Caco-2 (cell line): ENCODE measurements around the gene IMMP2L. TPM values are rescaled to one million over a fixed set of nuclear protein-coding genes. Genes with fewer than 3 reads are reported as not detected.

Experiments
- BruUV-seq: library from RNA; stranded (reverse); fragments of 400-500 nt; replicated peaks from 2 replicates; lab custom pipeline; 2021; lab: Mats Ljungman, UMichigan
- CTCF ChIA-PET: fragments of 300-600 bp; sonication (Branson Sonifier 250); formaldehyde crosslinking; loops from one replicate; lab custom pipeline; 2022; ENCODE audit warnings: antibody characterized with exemption; lab: Charles Lee
- POLR2A ChIA-PET: fragments of 300-600 bp; sonication (Branson Sonifier 250); formaldehyde crosslinking; loops from one replicate; lab custom pipeline; 2022; ENCODE audit warnings: antibody characterized with exemption; lab: Charles Lee
- DNase-seq, 2 experiments: peaks; one replicate each; pipeline versions ENCODE4 v3.0.0 to v3.0.0-alpha.2; 2020 to 2022
- H3K27me3 ChIP-seq: replicated peaks from 2 replicates; pipeline ENCODE4 v1.6.0; 2011; ENCODE audit warnings: low read length; ENCODE audit not compliant: control insufficient read depth, insufficient read depth
- H3K36me3 ChIP-seq: 2 replicates; pipeline ENCODE4 v1.5.1; 2011; ENCODE audit warnings: low read length; ENCODE audit not compliant: control insufficient read depth, insufficient read depth
- H3K4me1 ChIP-seq: fragments of 250-450 bp; sonication (Bioruptor Pico); 2 replicates; pipeline ENCODE4 v1.5.1; 2020; ENCODE audit warnings: mild to moderate bottlenecking
- H3K4me3 ChIP-seq: 2 replicates; pipeline ENCODE4 v1.5.1; 2011; ENCODE audit warnings: low read depth, mild to moderate bottlenecking, control low read depth, low read length
- H3K9me3 ChIP-seq: fragments of 250-450 bp; sonication (Bioruptor Pico); 2 replicates; pipeline ENCODE4 v1.5.1; 2020; ENCODE audit warnings: mild to moderate bottlenecking, moderate library complexity
- H3K27ac Mint-ChIP-seq: one replicate; pipeline ENCODE4 v1.8.0; 2022; ENCODE audit warnings: mixed read lengths; ENCODE audit not compliant: unreplicated experiment
- H3K27me3 Mint-ChIP-seq: one replicate; pipeline ENCODE4 v1.8.0; 2022; ENCODE audit warnings: mixed read lengths; ENCODE audit not compliant: insufficient read depth, unreplicated experiment
- H3K36me3 Mint-ChIP-seq: one replicate; pipeline ENCODE4 v1.8.0; 2022; ENCODE audit warnings: mild to moderate bottlenecking, mixed read lengths; ENCODE audit not compliant: insufficient read depth, unreplicated experiment
- H3K4me1 Mint-ChIP-seq: one replicate; pipeline ENCODE4 v1.8.0; 2022; ENCODE audit warnings: low read depth, mixed read lengths; ENCODE audit not compliant: unreplicated experiment
- H3K4me3 Mint-ChIP-seq: one replicate; pipeline ENCODE4 v1.8.0; 2022; ENCODE audit warnings: mild to moderate bottlenecking, moderate library complexity, mixed read lengths; ENCODE audit not compliant: unreplicated experiment
- H3K9me3 Mint-ChIP-seq: one replicate; pipeline ENCODE4 v1.8.0; 2022; ENCODE audit warnings: mixed read lengths; ENCODE audit not compliant: unreplicated experiment
- intact Hi-C: fragments of 100-400 bp; cut with micrococcal nuclease; formaldehyde crosslinking; loops from one replicate; pipeline ENCODE4 v1.10.0; 2022; ENCODE audit not compliant: unreplicated experiment
- total RNA-seq: library from RNA; stranded (reverse); gene quantifications from 2 replicates; pipeline ENCODE4 v1.2.3, GENCODE V29; 2022
- TF ChIP-seq, protein P1 (sequence below), 2 experiments: fragments of 200-600 bp in 1 of 2; IDR thresholded peaks; 1 replicate in 1 of 2; 2 replicates in 1 of 2; pipeline versions ENCODE4 v1.5.1 to v1.8.0; 2011 to 2022; ENCODE audit warnings: antibody characterized with exemption in 1 of 2, control low read depth in 1 of 2, inconsistent platforms in 1 of 2, low read depth in 1 of 2, low read length in 1 of 2, mild to moderate bottlenecking in 1 of 2, moderate library complexity in 1 of 2; ENCODE audit not compliant: insufficient read depth in 1 of 2, severe bottlenecking in 1 of 2, unreplicated experiment in 1 of 2

The IMMP2L gene
- total RNA-seq, 1 experiment from 2014 or later: 9.5 TPM

DNA sequence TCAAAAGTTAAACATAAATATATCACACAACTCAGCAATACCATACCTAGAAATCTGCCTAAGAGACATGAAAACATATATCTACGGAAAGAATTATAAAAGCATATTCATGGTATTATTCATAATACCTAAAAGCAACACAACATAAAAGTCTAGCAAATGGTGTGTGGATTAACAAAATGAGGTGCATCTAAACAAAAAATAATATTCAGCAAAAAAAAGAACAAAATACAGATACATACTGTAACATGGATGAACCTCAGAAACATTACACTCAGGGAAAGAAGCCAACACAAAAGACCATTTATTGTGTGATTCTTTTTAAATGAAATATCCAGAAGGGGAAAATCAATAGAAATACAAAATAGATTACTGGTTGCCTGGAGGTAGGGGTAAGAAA is 155.0 kb downstream of the IMMP2L start:
- Mint-ChIP-seq H3K4me3 (no peak overlapping the region), H3K27me3 (no peaks in the 10 kb centered on the region), H3K4me1 (peaks cover 9% of the 10 kb centered on the region), H3K9me3 (no peaks in the 10 kb centered on the region), H3K36me3 (no peaks in the 10 kb centered on the region), H3K27ac (no peak overlapping the region)
- Histone ChIP-seq H3K4me1 (no peaks in the 10 kb centered on the region), H3K9me3 (no peaks in the 10 kb centered on the region), H3K4me3 (no peak overlapping the region), H3K36me3 (no peaks in the 10 kb centered on the region), H3K27me3 (no peaks in the 10 kb centered on the region)
- no TSS peak for BruUV-seq
- intact Hi-C loops: no loop called here
- DNase-seq: no peak
- ChIA-PET POLR2A (no interaction called here), CTCF (no interaction called here)
- TF ChIP-seq, protein P1, sequence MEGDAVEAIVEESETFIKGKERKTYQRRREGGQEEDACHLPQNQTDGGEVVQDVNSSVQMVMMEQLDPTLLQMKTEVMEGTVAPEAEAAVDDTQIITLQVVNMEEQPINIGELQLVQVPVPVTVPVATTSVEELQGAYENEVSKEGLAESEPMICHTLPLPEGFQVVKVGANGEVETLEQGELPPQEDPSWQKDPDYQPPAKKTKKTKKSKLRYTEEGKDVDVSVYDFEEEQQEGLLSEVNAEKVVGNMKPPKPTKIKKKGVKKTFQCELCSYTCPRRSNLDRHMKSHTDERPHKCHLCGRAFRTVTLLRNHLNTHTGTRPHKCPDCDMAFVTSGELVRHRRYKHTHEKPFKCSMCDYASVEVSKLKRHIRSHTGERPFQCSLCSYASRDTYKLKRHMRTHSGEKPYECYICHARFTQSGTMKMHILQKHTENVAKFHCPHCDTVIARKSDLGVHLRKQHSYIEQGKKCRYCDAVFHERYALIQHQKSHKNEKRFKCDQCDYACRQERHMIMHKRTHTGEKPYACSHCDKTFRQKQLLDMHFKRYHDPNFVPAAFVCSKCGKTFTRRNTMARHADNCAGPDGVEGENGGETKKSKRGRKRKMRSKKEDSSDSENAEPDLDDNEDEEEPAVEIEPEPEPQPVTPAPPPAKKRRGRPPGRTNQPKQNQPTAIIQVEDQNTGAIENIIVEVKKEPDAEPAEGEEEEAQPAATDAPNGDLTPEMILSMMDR (IDR thresholded peaks at IDR 0.05; ENCODE audit: insufficient read depth in 1 of 2, low read depth in 1 of 2, low read length in 1 of 2, severe bottlenecking in 1 of 2, unreplicated experiment in 1 of 2): no peak

DNA sequence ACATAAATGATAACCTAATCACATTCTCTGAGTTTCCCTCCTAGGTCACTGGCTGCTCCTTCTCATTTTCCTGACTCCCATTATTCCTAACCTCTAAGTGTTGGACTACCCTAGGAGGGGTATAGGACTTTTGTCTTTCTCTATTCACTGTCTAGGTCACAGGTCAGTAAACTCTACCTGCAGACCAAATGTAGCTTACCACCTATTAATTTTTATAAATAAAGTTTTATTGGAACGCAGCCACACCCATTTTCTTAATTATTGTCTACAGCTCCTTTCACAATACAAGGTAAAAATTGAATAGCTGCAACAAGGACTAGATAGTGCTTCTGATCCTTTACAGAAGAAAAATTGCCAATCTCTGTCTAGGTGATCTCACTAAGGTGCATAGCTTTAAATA is 156.7 kb downstream of the IMMP2L start:
- Mint-ChIP-seq H3K4me3 (no peak overlapping the region), H3K36me3 (no peaks in the 10 kb centered on the region)
- BruUV-seq: no TSS peak

DNA sequence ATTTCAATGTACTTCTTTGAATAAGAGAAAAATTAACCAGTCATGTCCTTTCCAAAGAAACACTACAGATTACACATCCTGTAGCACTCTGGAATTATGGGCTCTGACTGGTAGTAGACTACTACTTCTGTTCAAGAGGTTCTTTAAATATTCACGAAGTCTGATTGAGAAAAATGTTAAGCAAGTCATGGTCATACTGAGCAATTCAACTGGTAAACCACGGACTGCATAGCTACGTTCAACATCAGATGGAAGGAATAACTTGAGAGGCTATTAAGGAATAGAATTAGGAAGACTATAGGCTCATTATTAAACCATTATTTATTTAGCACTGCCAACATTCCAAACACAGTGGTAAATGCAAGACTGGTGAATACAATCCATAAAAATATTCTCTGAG is 160.8 kb downstream of the IMMP2L start:
- H3K36me3 ChIP-seq: no peaks in the 10 kb centered on the region
- no peaks in the 10 kb centered on the region for H3K4me1 Mint-ChIP-seq
- H3K27me3 ChIP-seq: no peaks in the 10 kb centered on the region
- no peaks in the 10 kb centered on the region for H3K4me1 ChIP-seq
- POLR2A ChIA-PET: no interaction called here
- BruUV-seq: no TSS peak
- H3K27me3 Mint-ChIP-seq: no peaks in the 10 kb centered on the region
- no peak overlapping the region for H3K4me3 ChIP-seq
- H3K36me3 Mint-ChIP-seq: no peaks in the 10 kb centered on the region
- no peaks in the 10 kb centered on the region for H3K9me3 Mint-ChIP-seq
- CTCF ChIA-PET: no interaction called here
- H3K9me3 ChIP-seq: no peaks in the 10 kb centered on the region
- no peak for DNase-seq
- TF ChIP-seq, protein P1 (IDR thresholded peaks at IDR 0.05; ENCODE audit: insufficient read depth in 1 of 2, low read depth in 1 of 2, low read length in 1 of 2, severe bottlenecking in 1 of 2, unreplicated experiment in 1 of 2): no peak
- H3K4me3 Mint-ChIP-seq: no peak overlapping the region
- no peak overlapping the region for H3K27ac Mint-ChIP-seq
- intact Hi-C loops: no loop called here

More for the DNA sequence above, 156.7 kb downstream of the IMMP2L start:
- Histone ChIP-seq H3K9me3 (no peaks in the 10 kb centered on the region), H3K4me1 (no peaks in the 10 kb centered on the region), H3K4me3 (no peak overlapping the region), H3K36me3 (no peaks in the 10 kb centered on the region), H3K27me3 (no peaks in the 10 kb centered on the region)
- TF ChIP-seq, protein P1 (IDR thresholded peaks at IDR 0.05; ENCODE audit: insufficient read depth in 1 of 2, low read depth in 1 of 2, low read length in 1 of 2, severe bottlenecking in 1 of 2, unreplicated experiment in 1 of 2): no peak
- H3K4me1 Mint-ChIP-seq: peaks cover 9% of the 10 kb centered on the region
- CTCF ChIA-PET: no interaction called here
- intact Hi-C loops: no loop called here
- no peak overlapping the region for H3K27ac Mint-ChIP-seq
- H3K9me3 Mint-ChIP-seq: no peaks in the 10 kb centered on the region
- POLR2A ChIA-PET: no interaction called here
- DNase-seq: no peak
- H3K27me3 Mint-ChIP-seq: no peaks in the 10 kb centered on the region
